ENCODE results near the gene VSTM2L.

VSTM2L gene

DNA sequence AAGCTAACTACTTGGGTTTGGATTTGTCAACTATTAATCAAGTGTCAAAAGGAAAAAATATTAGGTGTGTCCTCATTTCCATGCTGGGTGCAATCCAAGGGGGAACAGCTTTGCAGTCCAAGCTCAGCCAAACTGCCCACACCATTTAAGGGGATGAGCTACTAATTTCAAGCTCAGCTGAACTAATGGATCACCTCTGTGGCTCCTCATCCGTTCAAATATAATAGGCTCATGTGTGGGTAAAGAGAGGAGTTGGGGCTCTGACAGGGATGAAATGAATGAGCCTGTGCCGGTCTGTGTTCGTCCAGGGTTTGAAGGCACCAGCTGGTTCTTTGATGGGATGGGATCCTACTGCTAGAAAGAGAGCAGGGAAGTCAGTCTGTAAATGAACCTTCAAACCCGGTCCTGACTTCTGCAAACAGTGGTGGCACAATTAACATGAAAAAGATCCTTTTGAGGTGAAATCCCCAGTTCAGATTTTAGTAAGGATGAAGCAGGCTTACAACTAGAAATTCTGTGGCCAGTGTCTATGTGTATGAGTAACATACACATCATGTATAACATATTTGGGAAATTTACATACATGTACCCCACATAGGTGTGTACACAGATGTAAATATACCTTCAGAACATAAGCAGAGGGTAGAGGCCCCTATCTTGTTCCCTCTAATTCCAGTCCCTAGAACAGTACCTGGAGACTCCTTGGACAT is 88.4 kb downstream of the VSTM2L start:
- DNase-seq, result no peak

DNA sequence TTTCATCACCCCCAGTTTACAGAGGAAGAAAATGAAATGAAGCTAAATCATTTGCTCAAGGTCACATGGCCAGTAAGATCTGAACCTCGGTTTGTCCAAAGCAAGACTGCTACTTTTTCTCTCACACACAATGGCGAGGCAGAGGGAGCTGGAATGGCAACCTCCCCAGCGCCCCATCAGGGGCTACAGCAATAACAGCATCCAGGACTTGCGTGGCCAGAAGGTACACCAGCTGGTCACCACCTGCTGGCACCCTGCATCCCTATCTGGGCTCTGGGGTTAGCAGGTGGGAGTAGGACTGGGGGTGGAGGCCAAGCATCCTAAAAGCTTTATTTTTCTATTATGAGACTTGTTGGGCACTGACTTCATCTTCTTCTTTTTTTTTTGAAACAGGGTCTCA is 89.0 kb downstream of the VSTM2L start:
- DNase-seq, result no peak

DNA sequence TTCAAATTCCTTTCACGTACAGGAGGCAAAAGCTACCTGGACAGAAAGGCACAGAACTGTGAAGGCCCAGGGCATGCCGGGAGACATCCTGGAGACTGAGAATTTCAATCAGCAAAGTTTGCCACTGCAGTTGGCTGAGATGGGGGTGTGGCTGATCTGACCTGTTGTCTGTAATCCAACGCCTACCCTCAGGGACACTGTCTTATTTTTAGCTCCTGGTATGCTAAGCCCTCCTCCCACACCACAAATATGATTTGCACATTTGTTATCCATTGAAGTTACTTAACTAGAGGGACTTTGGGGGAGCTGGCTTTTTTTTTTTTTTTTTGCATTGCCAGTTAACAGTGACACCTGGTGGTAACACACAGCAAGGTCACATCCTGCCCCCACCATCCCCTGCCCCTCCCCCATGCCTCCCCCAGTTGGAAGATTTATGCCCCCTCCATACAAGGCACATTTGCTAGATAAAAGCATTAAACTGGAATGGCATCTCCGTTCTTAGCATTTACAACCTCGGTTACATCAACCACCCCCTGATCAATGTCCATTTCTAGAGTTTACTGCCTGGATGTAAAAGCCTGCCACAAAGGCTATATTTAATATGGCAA is 90.0 kb downstream of the VSTM2L start:
- DNase-seq, result peak; percentile 54

DNA sequence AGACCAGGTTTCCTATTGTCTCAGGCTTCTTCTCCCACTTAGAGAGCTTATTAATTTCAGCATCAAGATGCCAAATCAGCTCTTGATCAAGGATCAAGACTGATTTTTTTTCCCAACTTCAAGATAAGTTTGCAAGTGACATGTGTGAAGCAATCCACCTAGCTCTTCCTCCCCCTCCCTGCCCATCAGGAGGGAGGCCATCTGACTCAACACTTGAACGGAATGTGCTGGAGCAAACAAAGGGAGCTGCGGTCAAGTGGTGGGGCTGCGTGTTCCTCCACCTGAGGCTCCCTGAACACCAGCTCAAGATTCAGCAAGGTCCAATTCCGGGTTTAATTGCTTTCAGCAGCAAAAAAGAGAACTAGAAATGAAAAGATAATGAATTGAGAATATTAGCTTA is 91.6 kb downstream of the VSTM2L start:
- no peak for DNase-seq
